Measurements from ENCODE around the gene KCNJ15. TPM values are rescaled to one million over a fixed set of nuclear protein-coding genes. Genes with fewer than 3 reads are reported as not detected.

KCNJ15 gene
- total and polyA plus RNA-seq, 2 of the 8 experiments (the other 6 are each of a cell fraction or from before 2014, with no cell fraction given) = under 0.01 TPM; not detected in 1

GRCh38 chr21:38298832-38299231 lies 42.0 kb downstream of the KCNJ15 start:
- no peaks in the 10 kb centered on the region for H4K20me1 ChIP-seq (replicated peaks in 1 of 2; ENCODE audit: control insufficient read depth in 1 of 2, insufficient read depth in 2 of 2, low read length in 2 of 2)
- no peak overlapping the region for H3K4me3 ChIP-seq (ENCODE audit: extremely low read depth in 1 of 4, insufficient read depth in 2 of 4, low read depth in 3 of 4, low read length in 4 of 4)
- no peaks in the 10 kb centered on the region for H3K23me2 ChIP-seq (ENCODE audit: low read depth, low read length)
- H3K9ac ChIP-seq (replicated peaks in 1 of 4; ENCODE audit: extremely low read depth in 1 of 4, low read depth in 3 of 4, low read length in 3 of 4) = no peak overlapping the region
- no peak overlapping the region for H3K56ac ChIP-seq (replicated peaks; ENCODE audit: insufficient read length, low read depth, low read length)
- CTCF ChIA-PET (ENCODE audit: partially characterized antibody) = no interaction called here
- no peaks in the 10 kb centered on the region for H3K36me3 ChIP-seq (ENCODE audit: control insufficient read depth in 2 of 4, insufficient read depth in 4 of 4, low read length in 3 of 4)
- no peak overlapping the region for H2BK15ac ChIP-seq (ENCODE audit: low read length)
- no peak overlapping the region for H3K4me2 ChIP-seq (ENCODE audit: insufficient read depth in 1 of 2, low read depth in 2 of 2, low read length in 2 of 2)
- H2BK20ac ChIP-seq (ENCODE audit: low read length) = no peak overlapping the region
- no peak overlapping the region for H3K14ac ChIP-seq (ENCODE audit: insufficient read length)
- H3K79me1 ChIP-seq (ENCODE audit: low read depth, low read length) = no peaks in the 10 kb centered on the region
- no peaks in the 10 kb centered on the region for H3K9me3 ChIP-seq (ENCODE audit: insufficient read depth in 2 of 2, low read depth in 1 of 2, low read length in 1 of 2)
- TF ChIP-seq MAFK (IDR thresholded peaks at IDR 0.05; ENCODE audit: low read depth, low read length) (peak; percentile 93), HDAC2 (IDR thresholded peaks at IDR 0.05; ENCODE audit: borderline replicate concordance in 1 of 2, low read depth in 2 of 2, low read length in 2 of 2) (no peak), TCF12 (IDR thresholded peaks at IDR 0.05; ENCODE audit: low read depth, low read length) (no peak)
- H3K27me3 ChIP-seq (replicated peaks in 1 of 4; ENCODE audit: control insufficient read depth in 3 of 4, extremely low read depth in 1 of 4, insufficient read depth in 3 of 4, low read length in 3 of 4) = no peaks in the 10 kb centered on the region
- no peak overlapping the region for H3K18ac ChIP-seq (ENCODE audit: extremely low read depth, low read length)
- no peaks in the 10 kb centered on the region for H3K79me2 ChIP-seq (ENCODE audit: control insufficient read depth in 1 of 2, insufficient read depth in 2 of 2, low read length in 2 of 2)
- H2BK12ac ChIP-seq (ENCODE audit: low read depth, low read length) = no peak overlapping the region
- H2AK5ac ChIP-seq (ENCODE audit: low read depth, low read length) = no peak overlapping the region
- no peak for FAIRE-seq
- WGBS, 2 experiments (ENCODE audit: extremely low coverage in 1 of 2, insufficient coverage in 1 of 2, insufficient read length in 1 of 2, insufficient replicate concordance in 2 of 2, low coverage in 1 of 2, low lambda C conversion rate in 2 of 2, missing lambda C conversion rate in 1 of 2) = 89% methylated on average over 3 of the region's 3 CpGs; no CpG with 5 or more reads in 1 of the 2 experiments
- H3K23ac ChIP-seq (ENCODE audit: insufficient read length) = no peak overlapping the region
- H3K27ac ChIP-seq (ENCODE audit: low read depth, low read length) = no peak overlapping the region
- DNase-seq (ENCODE audit: low read depth in 1 of 2, low spot score in 2 of 2) = no peak
- no peak overlapping the region for H4K91ac ChIP-seq (replicated peaks; ENCODE audit: insufficient read length, low read length)
- H2BK120ac ChIP-seq (replicated peaks; ENCODE audit: low read depth, low read length) = no peak overlapping the region
- H4K8ac ChIP-seq (ENCODE audit: extremely low read depth, insufficient read depth, low read length) = no peak overlapping the region
- POLR2A ChIA-PET (ENCODE audit: partially characterized antibody) = no interaction called here
- H3K4ac ChIP-seq (replicated peaks; ENCODE audit: insufficient read length, low read depth, low read length) = no peak overlapping the region
- H2AFZ ChIP-seq (ENCODE audit: low read length) = no peak overlapping the region
- H3K4me1 ChIP-seq (replicated peaks in 1 of 4; ENCODE audit: control insufficient read depth in 3 of 4, insufficient read depth in 4 of 4, low read length in 3 of 4) = peaks cover 0 to 12% (median 5%) of the 10 kb centered on the region in 4 experiments; a peak in 6 of 7 replicates
- no peak overlapping the region for H4K5ac ChIP-seq (ENCODE audit: insufficient read length, low read depth, low read length)
- no peak overlapping the region for H2BK5ac ChIP-seq (ENCODE audit: low read depth, low read length)

Data from H1 (cell line).